ENCODE results near the gene IFI44L.

Gene IFI44L

GRCh38 chr1:78645723-78646122 is 25.5 kb downstream of the IFI44L start:
- no peak for DNase-seq

DNA sequence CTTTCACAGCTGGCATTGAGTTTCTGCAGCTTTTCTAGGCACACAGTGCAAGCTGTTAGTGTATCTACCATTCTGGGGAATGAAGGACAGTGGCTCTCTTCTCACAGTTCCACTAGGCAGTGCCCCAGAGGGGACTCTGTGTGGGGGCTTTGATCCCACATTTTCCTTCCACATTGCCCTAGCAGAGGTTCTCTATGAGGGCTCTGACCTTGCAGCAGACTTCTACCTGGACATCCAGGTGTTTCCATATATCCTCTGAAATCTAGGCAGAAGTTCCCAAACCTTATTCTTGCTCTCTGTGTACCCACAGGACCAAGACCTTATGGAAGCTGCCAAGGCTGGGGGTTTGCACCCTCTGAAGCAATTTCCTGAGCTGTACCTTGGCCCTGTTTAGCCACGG is 27.0 kb downstream of the IFI44L start:
- no peak for DNase-seq

- peak; percentile 73 to 82 for DNase-seq
Observed at GRCh38 chr1:78649628-78650027, 29.4 kb downstream of the IFI44L start, which contains the start of gene IFI44. Gene IFI44, plus strand, starts transcription at chr1:78649831. Its CDS starts 365 bp downstream, at chr1:78650196.

DNA sequence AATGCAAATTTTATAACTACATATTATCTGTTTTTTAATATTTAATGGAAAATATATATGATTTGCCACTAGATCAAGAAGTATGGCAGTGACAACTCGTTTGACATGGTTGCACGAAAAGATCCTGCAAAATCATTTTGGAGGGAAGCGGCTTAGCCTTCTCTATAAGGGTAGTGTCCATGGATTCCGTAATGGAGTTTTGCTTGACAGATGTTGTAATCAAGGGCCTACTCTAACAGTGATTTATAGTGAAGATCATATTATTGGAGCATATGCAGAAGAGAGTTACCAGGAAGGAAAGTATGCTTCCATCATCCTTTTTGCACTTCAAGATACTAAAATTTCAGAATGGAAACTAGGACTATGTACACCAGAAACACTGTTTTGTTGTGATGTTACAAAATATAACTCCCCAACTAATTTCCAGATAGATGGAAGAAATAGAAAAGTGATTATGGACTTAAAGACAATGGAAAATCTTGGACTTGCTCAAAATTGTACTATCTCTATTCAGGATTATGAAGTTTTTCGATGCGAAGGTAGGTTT is 29.9 kb downstream of the IFI44L start:
- DNase-seq: peak; percentile 68 to 91

GRCh38 chr1:78651241-78651640 is 31.0 kb downstream of the IFI44L start:
- peak; percentile 6 to 67 for DNase-seq

GRCh38 chr1:78652019-78652560 is 31.8 kb downstream of the IFI44L start:
- no peak for DNase-seq

GRCh38 chr1:78658901-78659300 is 38.7 kb downstream of the IFI44L start:
- no peak for DNase-seq

- no peak for DNase-seq
Observed at GRCh38 chr1:78663923-78664322, 43.7 kb downstream of the IFI44L start.

DNA sequence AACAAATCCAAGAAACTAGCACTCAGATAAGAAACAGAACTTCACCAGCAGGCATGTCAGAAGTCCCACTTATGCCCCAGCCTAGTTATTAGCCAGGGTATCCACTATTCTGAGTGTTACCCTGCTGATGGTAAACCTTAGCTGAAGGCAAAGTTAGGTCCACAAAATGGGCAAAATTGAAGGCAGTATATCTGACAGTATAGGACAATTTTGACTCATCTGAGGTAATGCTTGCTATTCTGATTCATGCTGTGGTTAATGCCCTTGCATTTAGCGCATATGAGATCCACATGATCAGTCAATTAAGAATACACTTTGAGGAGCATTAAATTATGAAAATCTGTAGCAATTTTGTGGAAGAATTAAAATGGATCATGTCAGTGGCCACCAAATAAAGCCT is 44.5 kb downstream of the IFI44L start:
- no peak for DNase-seq

DNA sequence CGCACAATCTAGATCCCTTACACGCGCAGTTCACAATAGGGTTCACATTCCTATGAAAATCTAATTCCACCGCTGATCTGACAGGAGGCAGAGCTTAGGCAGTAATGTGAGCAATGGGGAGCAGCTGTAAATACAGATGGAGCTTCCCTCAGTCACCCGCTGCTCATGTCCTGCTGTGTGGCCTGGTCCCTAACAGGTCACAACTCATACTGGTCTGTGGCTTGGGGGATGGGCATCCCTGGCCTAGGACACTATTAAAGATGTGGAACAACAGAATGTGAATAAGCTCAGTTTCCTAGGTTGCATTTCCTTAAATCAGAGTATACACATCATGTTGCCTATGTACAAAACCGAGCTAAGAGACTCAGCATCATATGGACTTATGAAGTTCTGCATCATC is 45.6 kb downstream of the IFI44L start:
- peak in 1 of 2 experiments; percentile 3 for DNase-seq

DNA sequence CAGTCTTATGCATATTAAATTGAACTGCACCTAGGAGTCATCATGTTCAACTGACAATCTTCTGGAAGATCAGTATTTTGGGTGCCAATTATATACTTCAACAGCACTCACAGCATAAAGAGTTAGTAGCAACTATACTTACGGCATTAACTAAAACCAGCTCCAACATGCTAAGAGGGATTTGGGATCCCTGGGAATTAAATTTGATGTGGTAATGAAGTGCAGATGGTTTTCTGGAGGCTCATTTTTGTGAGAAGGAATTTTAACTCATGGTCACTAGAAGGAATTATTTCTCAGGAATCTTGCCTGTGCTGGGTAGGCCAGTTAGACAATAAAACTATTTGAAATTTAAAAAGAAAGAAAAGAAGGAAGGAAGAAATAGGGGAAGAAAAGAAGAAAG is 47.7 kb downstream of the IFI44L start:
- DNase-seq: peak; percentile 80 to 93

GRCh38 chr1:78668427-78668826 is 48.2 kb downstream of the IFI44L start:
- peak; percentile 45 to 91 for DNase-seq

DNA sequence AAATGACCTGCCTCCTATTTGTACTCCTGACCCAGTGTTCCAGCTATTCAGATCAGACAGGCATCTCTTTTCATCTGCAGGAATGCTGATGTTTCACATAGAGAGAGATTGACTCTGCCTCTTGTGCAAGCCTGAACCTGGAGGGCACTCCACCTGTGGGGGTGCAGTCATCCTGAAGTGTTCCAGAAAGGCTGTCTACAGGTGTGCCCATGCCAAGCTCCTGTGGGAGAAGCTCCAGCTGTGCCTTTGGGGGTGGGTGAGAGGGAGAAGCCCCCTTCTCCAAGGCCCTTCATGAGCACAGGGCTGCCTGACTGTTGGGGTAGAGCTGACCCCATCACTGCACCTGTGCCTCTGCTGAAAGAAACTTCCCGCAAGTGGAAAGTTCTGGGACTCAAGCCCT is 52.2 kb downstream of the IFI44L start:
- no peak for DNase-seq

- DNase-seq: peak; percentile 10 to 58
Observed at GRCh38 chr1:78673120-78673519, 52.9 kb downstream of the IFI44L start.

- DNase-seq: peak in 1 of 2 experiments; percentile 41
Observed at GRCh38 chr1:78676347-78676982, 56.2 kb downstream of the IFI44L start.

DNA sequence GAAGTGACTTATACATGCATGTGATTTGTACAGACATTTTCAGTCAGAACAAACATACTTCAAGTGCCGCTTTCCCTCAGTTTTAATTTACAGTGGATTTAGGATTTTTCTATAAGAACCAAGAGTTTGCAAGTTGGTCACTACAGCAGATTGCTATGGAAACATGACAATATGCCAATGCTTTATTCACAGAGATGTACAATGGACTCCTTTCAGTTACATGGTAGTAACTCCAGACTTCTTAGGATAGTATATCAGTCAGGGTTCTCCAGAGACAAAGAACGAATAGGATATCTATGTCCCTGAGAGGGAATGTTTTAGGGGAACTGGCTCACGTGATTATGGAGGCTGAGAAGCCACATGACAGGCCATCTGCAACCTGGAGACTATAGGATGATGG is 56.7 kb downstream of the IFI44L start:
- DNase-seq: no peak

DNA sequence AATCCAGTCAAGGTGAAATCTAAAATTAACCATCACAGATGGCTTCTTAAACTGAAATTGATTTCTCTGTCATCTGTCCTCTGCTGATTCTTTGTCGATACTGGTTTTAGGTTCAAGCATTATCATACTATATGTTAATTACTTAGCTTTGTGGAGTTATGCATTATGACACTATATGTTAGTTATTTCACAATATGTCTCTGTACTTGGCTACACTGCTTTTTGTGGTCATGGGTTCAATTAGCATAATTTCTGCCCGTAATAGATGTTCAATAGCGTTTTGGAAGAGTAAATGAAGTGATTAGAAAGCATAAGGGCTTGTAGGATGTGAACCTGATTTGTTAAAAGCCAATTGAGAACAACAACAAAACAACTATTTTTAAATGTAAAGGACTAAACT is 57.5 kb downstream of the IFI44L start:
- DNase-seq: no peak

DNA sequence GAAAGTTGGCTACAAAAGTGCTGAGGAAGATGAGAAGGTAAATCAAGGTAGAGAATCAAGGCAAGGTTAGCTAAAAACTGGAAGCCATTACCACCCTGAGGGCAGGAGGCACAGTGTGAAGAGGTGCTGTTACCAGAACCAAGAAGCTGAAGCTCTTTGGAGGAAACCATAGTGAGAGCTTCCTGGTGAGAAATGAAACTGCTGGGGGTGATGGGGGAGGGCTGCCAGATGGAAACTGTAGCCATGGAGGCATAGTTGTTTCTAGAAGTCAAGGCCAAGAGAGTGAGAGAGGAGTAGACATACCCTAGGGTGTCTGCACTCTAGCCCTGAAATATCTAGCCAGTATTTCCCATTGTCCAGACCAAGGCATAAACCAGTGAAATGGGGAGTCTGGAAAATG is 58.1 kb downstream of the IFI44L start:
- no peak for DNase-seq

- no peak for DNase-seq
Observed at GRCh38 chr1:78681265-78681664, 61.0 kb downstream of the IFI44L start.

- DNase-seq: no peak
Observed at GRCh38 chr1:78682496-78682895, 62.2 kb downstream of the IFI44L start.

GRCh38 chr1:78683079-78683478 is 62.8 kb downstream of the IFI44L start:
- DNase-seq: no peak

DNA sequence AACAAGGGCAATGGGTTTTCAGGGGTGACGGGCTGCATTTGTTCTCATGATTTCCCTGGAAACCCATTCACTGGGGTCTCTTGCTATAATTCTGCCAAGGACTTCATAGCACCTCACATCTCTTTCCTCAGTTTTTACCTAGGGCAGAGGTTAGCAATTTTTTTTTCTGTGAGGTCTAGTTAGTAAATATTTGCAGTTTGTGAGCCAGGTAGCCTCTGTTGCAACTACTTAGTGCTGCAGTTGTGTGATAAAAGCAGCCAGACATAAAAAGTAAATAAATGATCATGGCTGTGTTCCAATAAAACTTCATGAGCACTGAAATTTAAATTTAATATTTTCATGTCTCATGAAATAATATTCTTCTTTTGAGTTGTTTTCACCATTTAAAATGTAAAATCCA is 67.1 kb downstream of the IFI44L start:
- no peak for DNase-seq

GRCh38 chr1:78687914-78688313 is 67.7 kb downstream of the IFI44L start:
- no peak for DNase-seq

GRCh38 chr1:78688697-78689096 is 68.4 kb downstream of the IFI44L start:
- peak in 1 of 2 experiments; percentile 22 for DNase-seq

GRCh38 chr1:78690516-78690915 is 70.3 kb downstream of the IFI44L start:
- DNase-seq: no peak
